NCI-H345 treated with DMSO at 0.1 percent for 48 hours (cell line): ENCODE results near the gene NECTIN2.
"Not testable (repeated sequence)": the region's sequence is repeated elsewhere in the genome, so short reads cannot be mapped to it uniquely, and the experiment has no call there.

ENCODE experiments used
- DNase-seq: peaks from one replicate; lab custom pipeline; 2025; ENCODE audit not compliant: unreplicated experiment; lab: John Stamatoyannopoulos, UW

Gene NECTIN2

DNA sequence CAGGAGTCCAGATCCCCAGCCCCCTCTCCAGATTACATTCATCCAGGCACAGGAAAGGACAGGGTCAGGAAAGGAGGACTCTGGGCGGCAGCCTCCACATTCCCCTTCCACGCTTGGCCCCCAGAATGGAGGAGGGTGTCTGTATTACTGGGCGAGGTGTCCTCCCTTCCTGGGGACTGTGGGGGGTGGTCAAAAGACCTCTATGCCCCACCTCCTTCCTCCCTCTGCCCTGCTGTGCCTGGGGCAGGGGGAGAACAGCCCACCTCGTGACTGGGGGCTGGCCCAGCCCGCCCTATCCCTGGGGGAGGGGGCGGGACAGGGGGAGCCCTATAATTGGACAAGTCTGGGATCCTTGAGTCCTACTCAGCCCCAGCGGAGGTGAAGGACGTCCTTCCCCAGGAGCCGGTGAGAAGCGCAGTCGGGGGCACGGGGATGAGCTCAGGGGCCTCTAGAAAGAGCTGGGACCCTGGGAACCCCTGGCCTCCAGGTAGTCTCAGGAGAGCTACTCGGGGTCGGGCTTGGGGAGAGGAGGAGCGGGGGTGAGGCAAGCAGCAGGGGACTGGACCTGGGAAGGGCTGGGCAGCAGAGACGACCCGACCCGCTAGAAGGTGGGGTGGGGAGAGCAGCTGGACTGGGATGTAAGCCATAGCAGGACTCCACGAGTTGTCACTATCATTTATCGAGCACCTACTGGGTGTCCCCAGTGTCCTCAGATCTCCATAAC, 59.5 kb downstream of the NECTIN2 start, which contains the start of gene APOE:
APOE (plus strand) TSS at position 360 of the 724 bp plus-strand sequence. CDS start 829 bp downstream, outside the sequence.
- DNase-seq = no peak

DNA sequence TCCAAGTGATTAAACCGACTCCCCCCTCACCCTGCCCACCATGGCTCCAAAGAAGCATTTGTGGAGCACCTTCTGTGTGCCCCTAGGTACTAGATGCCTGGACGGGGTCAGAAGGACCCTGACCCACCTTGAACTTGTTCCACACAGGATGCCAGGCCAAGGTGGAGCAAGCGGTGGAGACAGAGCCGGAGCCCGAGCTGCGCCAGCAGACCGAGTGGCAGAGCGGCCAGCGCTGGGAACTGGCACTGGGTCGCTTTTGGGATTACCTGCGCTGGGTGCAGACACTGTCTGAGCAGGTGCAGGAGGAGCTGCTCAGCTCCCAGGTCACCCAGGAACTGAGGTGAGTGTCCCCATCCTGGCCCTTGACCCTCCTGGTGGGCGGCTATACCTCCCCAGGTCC, 61.5 kb downstream of the NECTIN2 start:
- DNase-seq = no peak

DNA sequence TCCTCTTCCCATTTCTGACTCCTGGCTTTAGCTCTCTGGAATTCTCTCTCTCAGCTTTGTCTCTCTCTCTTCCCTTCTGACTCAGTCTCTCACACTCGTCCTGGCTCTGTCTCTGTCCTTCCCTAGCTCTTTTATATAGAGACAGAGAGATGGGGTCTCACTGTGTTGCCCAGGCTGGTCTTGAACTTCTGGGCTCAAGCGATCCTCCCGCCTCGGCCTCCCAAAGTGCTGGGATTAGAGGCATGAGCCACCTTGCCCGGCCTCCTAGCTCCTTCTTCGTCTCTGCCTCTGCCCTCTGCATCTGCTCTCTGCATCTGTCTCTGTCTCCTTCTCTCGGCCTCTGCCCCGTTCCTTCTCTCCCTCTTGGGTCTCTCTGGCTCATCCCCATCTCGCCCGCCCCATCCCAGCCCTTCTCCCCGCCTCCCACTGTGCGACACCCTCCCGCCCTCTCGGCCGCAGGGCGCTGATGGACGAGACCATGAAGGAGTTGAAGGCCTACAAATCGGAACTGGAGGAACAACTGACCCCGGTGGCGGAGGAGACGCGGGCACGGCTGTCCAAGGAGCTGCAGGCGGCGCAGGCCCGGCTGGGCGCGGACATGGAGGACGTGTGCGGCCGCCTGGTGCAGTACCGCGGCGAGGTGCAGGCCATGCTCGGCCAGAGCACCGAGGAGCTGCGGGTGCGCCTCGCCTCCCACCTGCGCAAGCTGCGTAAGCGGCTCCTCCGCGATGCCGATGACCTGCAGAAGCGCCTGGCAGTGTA, 62.2 kb downstream of the NECTIN2 start:
- DNase-seq = no peak

DNA sequence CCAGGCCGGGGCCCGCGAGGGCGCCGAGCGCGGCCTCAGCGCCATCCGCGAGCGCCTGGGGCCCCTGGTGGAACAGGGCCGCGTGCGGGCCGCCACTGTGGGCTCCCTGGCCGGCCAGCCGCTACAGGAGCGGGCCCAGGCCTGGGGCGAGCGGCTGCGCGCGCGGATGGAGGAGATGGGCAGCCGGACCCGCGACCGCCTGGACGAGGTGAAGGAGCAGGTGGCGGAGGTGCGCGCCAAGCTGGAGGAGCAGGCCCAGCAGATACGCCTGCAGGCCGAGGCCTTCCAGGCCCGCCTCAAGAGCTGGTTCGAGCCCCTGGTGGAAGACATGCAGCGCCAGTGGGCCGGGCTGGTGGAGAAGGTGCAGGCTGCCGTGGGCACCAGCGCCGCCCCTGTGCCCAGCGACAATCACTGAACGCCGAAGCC, 62.8 kb downstream of the NECTIN2 start:
- DNase-seq = no peak

DNA sequence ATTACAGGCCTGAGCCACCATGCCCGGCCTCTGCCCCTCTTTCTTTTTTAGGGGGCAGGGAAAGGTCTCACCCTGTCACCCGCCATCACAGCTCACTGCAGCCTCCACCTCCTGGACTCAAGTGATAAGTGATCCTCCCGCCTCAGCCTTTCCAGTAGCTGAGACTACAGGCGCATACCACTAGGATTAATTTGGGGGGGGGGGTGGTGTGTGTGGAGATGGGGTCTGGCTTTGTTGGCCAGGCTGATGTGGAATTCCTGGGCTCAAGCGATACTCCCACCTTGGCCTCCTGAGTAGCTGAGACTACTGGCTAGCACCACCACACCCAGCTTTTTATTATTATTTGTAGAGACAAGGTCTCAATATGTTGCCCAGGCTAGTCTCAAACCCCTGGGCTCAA, 63.7 kb downstream of the NECTIN2 start:
- no peak for DNase-seq

DNA sequence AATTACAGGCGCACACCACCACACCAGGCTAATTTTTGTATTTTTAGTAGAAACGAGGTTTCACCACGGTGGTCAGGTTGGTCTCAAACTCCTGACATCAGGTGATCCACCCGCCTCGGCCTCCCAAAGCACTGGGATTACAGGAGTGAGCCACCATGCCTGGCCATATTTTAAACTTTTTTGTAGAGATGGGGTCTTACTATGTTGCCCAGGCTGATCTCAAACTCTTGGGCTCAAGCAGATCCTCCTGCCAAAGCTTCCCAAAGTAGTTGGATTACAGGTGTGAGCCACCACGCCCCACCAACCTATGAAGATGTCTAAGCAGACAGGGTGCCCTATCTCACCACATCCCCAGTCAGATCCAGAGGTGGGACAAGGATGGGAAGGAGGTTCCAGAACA, 65.8 kb downstream of the NECTIN2 start:
- not testable (repeated sequence) for DNase-seq

DNA sequence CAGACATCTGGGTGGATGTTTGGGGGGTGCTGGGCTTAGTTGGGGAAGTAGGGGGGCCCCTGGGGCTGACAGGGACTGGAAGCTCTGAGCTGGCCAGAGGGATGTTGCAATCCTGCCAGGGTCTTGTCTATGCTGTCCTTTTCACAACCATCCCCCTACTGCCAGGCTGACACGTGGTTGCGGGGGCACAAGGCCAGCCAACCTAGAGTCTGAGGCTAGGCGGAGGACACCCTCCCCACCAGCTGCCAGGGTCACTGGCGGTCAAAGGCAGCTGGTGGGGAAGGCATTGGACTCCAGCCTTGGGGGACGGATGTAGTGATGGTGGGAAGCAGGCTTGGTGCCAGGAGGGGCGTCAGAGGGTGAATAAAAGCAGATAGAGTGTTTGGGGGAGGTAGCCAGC, 66.8 kb downstream of the NECTIN2 start:
- DNase-seq = no peak

DNA sequence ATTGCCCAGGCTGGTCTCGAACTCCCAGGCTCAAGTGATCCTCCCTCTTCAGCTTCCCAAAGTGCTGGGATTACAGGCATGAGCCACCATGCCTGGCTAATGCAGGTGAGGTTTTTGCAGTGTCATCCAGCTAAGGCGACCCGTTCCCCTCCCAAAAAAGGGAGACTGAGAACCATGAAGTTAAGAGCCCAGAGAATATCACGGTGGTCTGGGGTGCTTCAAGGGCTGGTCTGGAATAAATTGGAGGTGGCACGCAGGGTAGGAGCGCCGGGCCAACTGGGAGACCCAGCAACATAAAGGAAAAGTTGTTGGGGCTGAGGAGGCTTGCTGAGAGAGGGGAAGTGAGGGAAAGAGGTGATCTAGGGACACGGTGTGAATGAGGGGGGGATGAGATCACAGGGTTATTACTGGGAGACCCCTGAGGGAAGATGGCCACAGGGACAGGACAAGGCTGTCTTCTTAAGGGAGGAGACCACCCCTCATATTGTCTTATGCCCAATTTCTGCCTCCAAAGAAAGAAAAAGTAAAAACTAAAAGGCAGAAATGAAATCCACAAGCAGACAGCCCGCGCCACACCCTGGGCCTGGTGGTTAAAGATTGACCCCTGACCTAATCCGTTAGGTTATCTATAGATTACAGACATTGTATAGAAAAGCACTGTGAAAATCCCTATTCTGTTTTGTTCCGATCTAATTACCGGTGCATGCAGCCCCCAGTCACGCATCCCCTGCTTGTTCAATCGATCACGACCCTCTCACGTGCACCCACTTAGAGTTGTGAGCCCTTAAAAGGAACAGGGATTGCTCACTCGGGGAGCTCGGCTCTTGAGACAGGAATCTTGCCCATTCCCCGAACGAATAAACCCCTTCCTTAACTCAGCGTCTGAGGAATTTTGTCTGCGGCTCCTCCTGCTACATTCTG, 67.7 kb downstream of the NECTIN2 start:
- DNase-seq = not testable (repeated sequence)

DNA sequence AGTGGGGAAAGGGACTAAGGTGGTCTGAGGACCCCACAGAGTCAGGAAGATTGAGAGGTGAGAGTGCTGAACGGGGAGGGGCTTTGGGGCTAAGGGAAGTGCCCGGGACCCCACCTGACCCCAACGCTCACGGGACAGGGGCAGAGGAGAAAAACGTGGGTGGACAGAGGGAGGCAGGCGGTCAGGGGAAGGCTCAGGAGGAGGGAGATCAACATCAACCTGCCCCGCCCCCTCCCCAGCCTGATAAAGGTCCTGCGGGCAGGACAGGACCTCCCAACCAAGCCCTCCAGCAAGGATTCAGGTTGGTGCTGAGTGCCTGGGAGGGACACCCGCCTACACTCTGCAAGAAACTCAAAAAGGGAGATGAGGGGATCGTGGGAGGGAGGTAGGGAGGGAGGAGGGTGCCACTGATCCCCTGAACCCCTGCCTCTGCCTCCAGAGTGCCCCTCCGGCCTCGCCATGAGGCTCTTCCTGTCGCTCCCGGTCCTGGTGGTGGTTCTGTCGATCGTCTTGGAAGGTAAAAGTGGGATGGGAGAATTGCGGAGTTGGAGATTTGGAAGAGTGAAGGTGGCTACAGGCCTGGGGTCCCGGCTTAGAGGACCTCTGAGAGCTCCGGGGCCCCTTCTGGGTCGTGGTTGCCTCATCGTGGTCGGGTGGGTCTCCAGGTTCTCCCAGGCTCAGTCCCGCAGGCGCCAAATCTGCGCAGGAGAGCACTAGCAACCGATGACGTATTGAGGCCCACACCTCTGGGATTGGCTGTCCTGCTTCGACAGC, 68.5 kb downstream of the NECTIN2 start, which contains the start of gene APOC1:
APOC1 (plus strand) TSS at position 176 of the 774 bp plus-strand sequence; CDS start at position 460, 284 bp downstream.
- peak; percentile 59 for DNase-seq

DNA sequence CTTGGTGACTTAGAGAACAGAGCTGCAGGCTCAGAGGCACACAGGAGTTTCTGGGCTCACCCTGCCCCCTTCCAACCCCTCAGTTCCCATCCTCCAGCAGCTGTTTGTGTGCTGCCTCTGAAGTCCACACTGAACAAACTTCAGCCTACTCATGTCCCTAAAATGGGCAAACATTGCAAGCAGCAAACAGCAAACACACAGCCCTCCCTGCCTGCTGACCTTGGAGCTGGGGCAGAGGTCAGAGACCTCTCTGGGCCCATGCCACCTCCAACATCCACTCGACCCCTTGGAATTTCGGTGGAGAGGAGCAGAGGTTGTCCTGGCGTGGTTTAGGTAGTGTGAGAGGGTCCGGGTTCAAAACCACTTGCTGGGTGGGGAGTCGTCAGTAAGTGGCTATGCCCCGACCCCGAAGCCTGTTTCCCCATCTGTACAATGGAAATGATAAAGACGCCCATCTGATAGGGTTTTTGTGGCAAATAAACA, 78.2 kb downstream of the NECTIN2 start:
- no peak for DNase-seq

DNA sequence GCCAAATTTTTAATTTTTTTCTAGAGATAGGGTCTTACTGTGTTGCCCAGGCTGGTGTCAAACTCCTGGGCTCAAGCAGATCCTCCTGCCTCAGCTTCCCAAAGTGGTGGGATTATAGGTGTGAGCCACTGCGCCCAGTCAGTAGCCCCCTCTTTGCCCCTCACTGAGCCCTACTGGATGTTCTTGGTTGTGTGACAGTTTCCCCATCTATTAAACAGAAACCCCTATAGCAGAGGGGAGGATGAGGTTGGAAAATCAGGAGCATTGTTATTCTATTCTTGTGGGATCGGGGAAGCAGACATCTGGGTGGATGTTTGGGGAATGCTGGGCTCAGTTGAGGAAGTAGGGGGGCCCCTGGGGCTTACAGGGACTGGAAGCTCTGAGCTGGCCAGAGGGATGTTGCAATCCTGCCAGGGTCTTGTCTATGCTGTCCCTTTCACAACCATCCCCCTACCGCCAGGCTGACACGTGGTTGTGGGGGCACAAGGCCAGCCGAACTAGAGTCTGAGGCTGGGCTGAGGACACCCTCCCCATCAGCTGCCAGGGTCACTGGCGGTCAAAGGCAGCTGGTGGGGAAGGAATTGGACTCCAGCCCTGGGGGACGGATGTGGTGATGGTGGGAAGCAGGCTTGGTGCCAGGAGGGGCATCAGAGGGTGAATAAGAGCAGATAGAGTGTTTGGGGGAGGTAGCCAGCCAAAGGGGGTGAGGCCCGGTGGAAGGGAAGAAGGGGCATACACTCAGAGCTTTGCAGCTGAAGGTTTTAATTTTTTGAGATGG, 79.2 kb downstream of the NECTIN2 start:
- no peak for DNase-seq

DNA sequence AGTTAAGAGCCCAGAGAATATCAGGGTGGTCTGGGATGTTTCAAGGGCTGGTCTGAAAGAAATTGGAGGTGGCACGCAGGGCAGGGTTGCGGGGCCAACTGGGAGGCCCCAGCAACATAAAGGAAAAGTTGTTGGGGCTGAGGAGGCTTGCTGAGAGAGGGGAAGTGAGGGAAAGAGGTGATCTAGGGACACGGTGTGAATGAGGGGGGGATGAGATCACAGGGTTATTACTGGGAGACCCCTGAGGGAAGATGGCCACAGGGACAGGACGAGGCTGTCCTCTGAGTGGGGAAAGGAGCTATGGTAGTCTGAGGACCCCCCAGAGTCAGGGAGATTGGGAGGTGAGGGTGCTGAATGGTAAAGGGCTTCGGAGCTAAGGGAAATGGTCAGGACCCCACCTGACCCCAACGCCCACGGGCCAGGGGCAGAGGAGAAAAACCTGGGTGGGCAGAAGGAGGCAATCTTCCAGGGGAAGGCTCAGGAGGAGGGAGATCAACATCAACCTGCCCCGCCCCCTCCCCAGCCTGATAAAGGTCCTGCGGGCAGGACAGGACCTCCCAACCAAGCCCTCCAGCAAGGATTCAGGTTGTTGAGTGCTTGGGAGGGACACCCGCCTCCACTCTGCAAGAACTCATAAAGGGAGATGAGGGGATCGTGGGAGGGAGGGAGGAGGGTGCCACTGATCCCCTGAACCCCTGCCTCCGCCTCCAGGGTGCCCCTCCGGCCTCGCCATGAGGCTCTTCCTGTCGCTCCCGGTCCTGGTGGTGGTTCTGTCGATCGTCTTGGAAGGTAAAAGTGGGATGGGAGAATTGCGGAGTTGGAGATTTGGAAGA, 80.4 kb downstream of the NECTIN2 start:
- DNase-seq = not testable (repeated sequence)

DNA sequence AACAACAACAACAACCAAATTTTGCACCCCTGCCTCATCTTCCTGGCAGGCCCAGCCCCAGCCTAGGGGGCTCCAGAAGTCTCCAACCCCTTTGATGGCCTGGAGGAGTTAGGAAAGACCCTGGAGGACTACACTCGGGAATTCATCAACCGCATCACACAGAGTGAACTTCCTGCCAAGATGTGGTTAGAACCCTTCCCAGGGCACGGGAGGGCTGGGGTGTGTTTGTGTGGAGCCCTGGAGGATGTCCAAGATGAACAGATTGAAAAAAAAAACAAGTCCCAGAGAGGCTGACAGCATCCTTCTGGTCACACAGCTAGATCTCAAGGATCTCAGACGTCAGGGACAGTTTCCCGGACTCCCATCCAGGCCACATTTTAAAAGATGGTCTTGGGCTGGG, 81.6 kb downstream of the NECTIN2 start:
- no peak for DNase-seq

DNA sequence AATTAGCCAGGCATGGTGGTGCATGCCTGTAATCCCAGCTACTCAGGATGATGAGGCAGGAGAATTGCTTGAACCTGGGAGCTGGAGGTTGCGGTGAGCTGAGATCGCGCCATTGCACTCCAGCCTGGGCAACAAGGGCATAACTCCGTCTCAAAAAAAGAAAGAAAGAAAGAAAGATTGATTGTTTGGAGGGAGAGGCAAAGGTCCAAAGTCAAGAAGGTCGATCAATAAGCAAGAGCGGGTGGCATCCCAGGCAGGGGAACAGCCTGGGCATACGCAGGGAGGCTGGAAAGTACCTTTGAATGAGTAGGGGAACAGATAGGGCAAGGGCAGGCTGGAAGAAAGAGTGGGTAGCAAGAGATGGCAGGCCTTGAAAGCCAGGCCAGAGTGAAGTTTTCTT, 84.0 kb downstream of the NECTIN2 start:
- no peak for DNase-seq

DNA sequence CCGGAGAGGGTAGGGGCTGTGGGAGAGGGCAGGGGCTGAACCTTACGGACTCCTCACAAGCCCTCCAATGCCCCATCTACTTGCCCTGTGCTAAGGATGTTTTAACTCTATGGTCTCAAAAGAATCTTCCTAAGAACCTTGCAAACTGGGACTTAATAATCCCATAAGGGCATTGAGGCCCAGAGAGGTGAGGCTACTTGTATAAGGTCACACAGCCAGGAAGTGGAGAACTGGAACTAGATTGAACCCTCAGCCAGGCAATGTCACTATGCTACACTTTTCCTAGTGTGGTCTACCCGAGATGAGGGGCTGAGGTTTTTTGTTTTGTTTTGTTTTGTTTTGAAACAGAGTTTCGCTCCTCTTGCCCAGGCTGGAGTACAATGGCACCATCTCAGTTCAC, 85.4 kb downstream of the NECTIN2 start:
- DNase-seq = no peak
